Pancreas (tissue), 10 donors: ENCODE results near the gene RADX. TPM values are rescaled to one million over a fixed set of nuclear protein-coding genes. Genes with fewer than 3 reads are reported as not detected.

Source experiments
- ATAC-seq, 4 donors: fragments of 200-7000 bp; cut with Tn5 transposase; one replicate each; pipeline versions ENCODE4 v1.8.0 to v1.9.1; 2020; ENCODE audit warnings: mild to moderate bottlenecking in 4 of 4, moderate library complexity in 4 of 4
- DNase-seq, 6 donors: peaks; one replicate each; pipeline ENCODE4 v3.0.0-alpha.2; 2020
- FAIRE-seq: peaks from 2 replicates; lab custom pipeline; 2012; peaks lifted over from hg19 to GRCh38; lab: Jason Lieb, UNC
- H3K27ac ChIP-seq, 4 donors: fragments of 200-600 bp; sonication (generic); 1 replicate in 3 of 4; 2 replicates in 1 of 4; pipeline versions ENCODE4 v1.5.0 to v1.8.0; 2020
- H3K27me3 ChIP-seq, 4 donors: fragments of 200-600 bp; one replicate each; pipeline ENCODE4 v1.8.0; 2021
- H3K36me3 ChIP-seq, 3 donors: fragments of 200-600 bp; sonication (generic) in 1 of 3; one replicate each; pipeline versions ENCODE4 v1.5.0 to v1.8.0; 2020 to 2021
- H3K4me1 ChIP-seq, 3 donors: fragments of 200-600 bp; one replicate each; pipeline ENCODE4 v1.8.0; 2021
- H3K4me3 ChIP-seq, 4 donors: fragments of 200-600 bp; sonication (generic) in 2 of 4; one replicate each; pipeline versions ENCODE4 v1.5.0 to v1.8.0; 2020 to 2021
- H3K9me3 ChIP-seq, 4 donors: fragments of 200-600 bp; one replicate each; pipeline ENCODE4 v1.8.0; 2021
- WGBS, 2 donors: extraction: QIAGEN DNeasy Blood & Tissue Kit; methylation state at CpG; one replicate each; pipeline ENCODE4 v1.1.7; 2013; 5-methylcytosine and 5-hydroxymethylcytosine counted together
- intact Hi-C, 3 donors: fragments of 100-400 bp; cut with DNase I; formaldehyde crosslinking; loops; one replicate each; pipeline versions ENCODE4 v1.11.1 to v1.14.2; 2022
- polyA plus RNA-seq, 2 donors: library from polyadenylated mRNA; stranded (reverse); fragments of 200-250 nt; gene quantifications; one replicate each; pipeline ENCODE4 v1.2.3, GENCODE V29; 2013
- total RNA-seq, 6 donors: library from RNA; stranded (reverse); fragmentation: NEBNext Ultra II Directional in 4 of 6; extraction: Animal tissue kit (Norgen Biotek cat#: 25700) in 4 of 6; gene quantifications; one replicate each; pipeline versions ENCODE4 v1.2.1 to v1.2.4, GENCODE V29; 2021 to 2023
- TF ChIP-seq, protein P1 (sequence below), 4 donors: fragments of 200-600 bp; sonication (generic) in 3 of 4; IDR thresholded peaks; one replicate each; pipeline versions ENCODE4 v1.5.0 to v1.8.0; 2021; ENCODE audit warnings: antibody characterized with exemption in 4 of 4
- donor health status: healthy with polysubstance abuse.
- donor health status: DM: no; HTN: no; CAD: no; lungs with moderate emphysema.
- donor health status: DM: no; HTN: no; CAD: no.
- donor health status: control.
- donor health status: control.
- donor health status: Bipolar disorder and iron deficiency.
- donor health status: DM: yes; HTN: yes; CAD: no.
- donor health status: DM: no; HTN: no; CAD: no.
- donor health status: DM: no; HTN: no; CAD: no.
- donor health status: DM: yes; HTN: yes; CAD: no.

Gene RADX
- total and polyA plus RNA-seq, 8 donors: 0.74 to 21.4 (median 2.0) TPM

DNA sequence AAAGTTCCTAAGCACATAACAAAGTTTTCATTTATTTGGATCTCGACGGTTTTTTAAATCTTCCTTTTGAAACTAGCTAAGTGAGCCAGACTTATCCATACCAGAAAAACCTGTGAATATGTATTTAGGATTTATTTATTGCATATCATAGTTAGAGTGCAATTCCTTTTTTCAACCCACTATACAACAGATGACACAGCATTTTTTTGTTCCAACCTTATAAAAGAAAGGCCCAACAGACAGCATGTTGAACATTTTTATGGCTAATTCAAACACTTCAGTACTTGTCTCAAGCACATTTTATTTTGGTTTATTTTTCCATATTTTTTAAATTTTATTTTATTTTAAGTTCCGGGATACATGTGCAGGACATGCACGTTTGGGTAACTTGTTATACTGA lies 99.6 kb downstream of the RADX start:
- Histone ChIP-seq H3K36me3 (no peaks in the 10 kb centered on the region), H3K4me3 (no peak overlapping the region), H3K4me1 (peaks cover 0 to 2% (median 0%) of the 10 kb centered on the region in 3 donors), H3K27ac (no peak overlapping the region), H3K27me3 (peaks cover 0 to 13% (median 2%) of the 10 kb centered on the region in 4 donors), H3K9me3 (no peaks in the 10 kb centered on the region)
- TF ChIP-seq, protein P1, sequence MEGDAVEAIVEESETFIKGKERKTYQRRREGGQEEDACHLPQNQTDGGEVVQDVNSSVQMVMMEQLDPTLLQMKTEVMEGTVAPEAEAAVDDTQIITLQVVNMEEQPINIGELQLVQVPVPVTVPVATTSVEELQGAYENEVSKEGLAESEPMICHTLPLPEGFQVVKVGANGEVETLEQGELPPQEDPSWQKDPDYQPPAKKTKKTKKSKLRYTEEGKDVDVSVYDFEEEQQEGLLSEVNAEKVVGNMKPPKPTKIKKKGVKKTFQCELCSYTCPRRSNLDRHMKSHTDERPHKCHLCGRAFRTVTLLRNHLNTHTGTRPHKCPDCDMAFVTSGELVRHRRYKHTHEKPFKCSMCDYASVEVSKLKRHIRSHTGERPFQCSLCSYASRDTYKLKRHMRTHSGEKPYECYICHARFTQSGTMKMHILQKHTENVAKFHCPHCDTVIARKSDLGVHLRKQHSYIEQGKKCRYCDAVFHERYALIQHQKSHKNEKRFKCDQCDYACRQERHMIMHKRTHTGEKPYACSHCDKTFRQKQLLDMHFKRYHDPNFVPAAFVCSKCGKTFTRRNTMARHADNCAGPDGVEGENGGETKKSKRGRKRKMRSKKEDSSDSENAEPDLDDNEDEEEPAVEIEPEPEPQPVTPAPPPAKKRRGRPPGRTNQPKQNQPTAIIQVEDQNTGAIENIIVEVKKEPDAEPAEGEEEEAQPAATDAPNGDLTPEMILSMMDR (IDR thresholded peaks at IDR 0.05): no peak
- no peak for DNase-seq
- 65 to 87% methylated on average over 4 of the region's 4 CpGs for WGBS, 2 donors
- FAIRE-seq: no peak
- ATAC-seq: no peak
- intact Hi-C loops: no loop called here

- WGBS, 2 donors: 10 to 22% methylated on average over 1 of the region's 1 CpG
- DNase-seq (no peak), ATAC-seq (peak in 3 of 4 donors; percentile 68 to 87 (median 71)), FAIRE-seq (no peak)
- H3K4me3 ChIP-seq: no peak overlapping the region
- TF ChIP-seq, protein P1 (IDR thresholded peaks at IDR 0.05): no peak
- peaks cover 0 to 6% (median 0%) of the 10 kb centered on the region in 4 donors for H3K27me3 ChIP-seq
- intact Hi-C loops: no loop called here
- H3K36me3 ChIP-seq: no peaks in the 10 kb centered on the region
- peaks cover 0 to 5% (median 0%) of the 10 kb centered on the region in 3 donors for H3K4me1 ChIP-seq
- no peaks in the 10 kb centered on the region for H3K9me3 ChIP-seq
- no peak overlapping the region for H3K27ac ChIP-seq
Measured at GRCh38 chrX:106716004-106716403, 104.2 kb downstream of the RADX start.

DNA sequence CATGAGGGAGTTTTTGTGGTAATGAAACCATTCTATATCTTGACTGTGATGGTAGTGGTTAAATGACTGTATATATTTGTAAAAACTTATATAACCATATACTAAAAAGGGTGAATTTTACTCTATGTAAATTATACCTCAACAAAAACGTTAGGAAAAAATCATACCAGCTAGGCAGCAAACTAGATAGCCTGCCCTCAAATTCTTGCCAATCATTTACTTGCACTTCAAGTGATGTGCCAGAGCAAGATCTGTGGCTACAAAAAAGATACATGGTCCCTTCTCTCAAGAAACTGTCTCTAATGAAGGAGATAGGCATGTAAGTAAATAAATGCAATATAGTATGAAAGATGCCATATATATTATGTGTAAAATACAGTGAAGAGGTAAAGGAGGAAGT lies 104.7 kb downstream of the RADX start:
- no peak for DNase-seq

DNA sequence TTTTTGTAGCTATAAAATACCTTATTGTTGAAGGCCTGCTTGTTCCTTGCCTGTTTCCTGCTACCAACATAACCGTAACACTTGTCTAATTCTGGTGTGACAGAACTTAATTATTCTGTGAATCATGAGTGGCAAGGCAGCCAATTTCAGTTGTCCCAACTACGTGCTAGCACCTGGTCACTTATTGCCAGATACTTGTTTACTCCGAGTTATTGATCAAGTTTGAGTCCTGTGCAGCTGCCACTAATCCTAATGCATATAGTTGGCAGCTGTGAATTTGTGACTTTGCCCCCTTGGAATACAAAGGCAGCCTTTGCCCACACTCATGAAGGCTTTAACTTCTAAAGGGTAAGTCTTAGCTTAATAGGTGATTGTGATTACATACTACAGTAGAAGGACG lies 106.9 kb downstream of the RADX start:
- intact Hi-C loops: no loop called here
- Histone ChIP-seq H3K9me3 (no peaks in the 10 kb centered on the region), H3K27me3 (peaks cover 0 to 6% (median 0%) of the 10 kb centered on the region in 4 donors), H3K4me1 (peaks cover 0 to 5% (median 0%) of the 10 kb centered on the region in 3 donors), H3K36me3 (no peaks in the 10 kb centered on the region), H3K4me3 (no peak overlapping the region), H3K27ac (peak overlapping the region in 2 of 4 donors; percentile 3 to 55)
- ATAC-seq (peak; percentile 61 to 85 (median 74)), DNase-seq (peak in 2 of 6 donors; percentile 21 to 27), FAIRE-seq (no peak)
- 12 to 13% methylated on average over 4 of the region's 4 CpGs for WGBS, 2 donors
- TF ChIP-seq, protein P1 (IDR thresholded peaks at IDR 0.05): no peak

More for the DNA sequence above, 104.7 kb downstream of the RADX start:
- FAIRE-seq: no peak
- Histone ChIP-seq H3K4me1 (peaks cover 0 to 5% (median 0%) of the 10 kb centered on the region in 3 donors), H3K9me3 (no peaks in the 10 kb centered on the region), H3K27ac (no peak overlapping the region), H3K36me3 (no peaks in the 10 kb centered on the region), H3K4me3 (no peak overlapping the region), H3K27me3 (peaks cover 0 to 6% (median 0%) of the 10 kb centered on the region in 4 donors)
- ATAC-seq: peak in 1 of 4 donors; percentile 17
- 5% methylated on average over 1 of the region's 1 CpG for WGBS, 2 donors
- TF ChIP-seq, protein P1 (IDR thresholded peaks at IDR 0.05): no peak
- intact Hi-C loops: no loop called here

DNA sequence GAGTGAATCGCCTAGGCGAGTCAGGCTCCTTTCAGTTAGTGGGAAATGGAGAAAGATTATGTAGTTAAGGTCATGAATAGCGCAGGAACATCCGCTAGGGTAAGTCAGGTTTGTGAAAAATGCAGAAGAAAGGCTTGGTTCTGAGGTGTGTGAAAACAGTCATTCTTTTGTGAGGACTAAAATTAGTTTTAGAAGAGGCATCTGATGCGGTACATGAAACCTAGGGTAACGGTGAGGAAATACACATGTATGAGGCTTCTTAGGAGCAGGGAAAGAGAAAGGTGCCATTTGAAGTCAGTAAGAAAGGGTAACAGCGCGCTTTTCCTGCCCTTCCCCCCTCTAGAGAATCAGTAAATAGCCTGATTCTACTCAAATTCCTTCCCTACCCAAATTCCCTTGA lies 114.2 kb downstream of the RADX start:
- no peaks in the 10 kb centered on the region for H3K27me3 ChIP-seq
- 2 to 26% methylated on average over 8 of the region's 8 CpGs for WGBS, 2 donors
- peak overlapping the region; percentile 75 to 89 (median 84) for H3K27ac ChIP-seq
- FAIRE-seq (no peak), ATAC-seq (peak in 3 of 4 donors; percentile 21 to 43 (median 35)), DNase-seq (no peak)
- no peaks in the 10 kb centered on the region for H3K36me3 ChIP-seq
- intact Hi-C loops: no loop called here
- TF ChIP-seq, protein P1 (IDR thresholded peaks at IDR 0.05): no peak
- peak overlapping the region; percentile 26 to 62 (median 54) for H3K4me3 ChIP-seq
- H3K9me3 ChIP-seq: no peaks in the 10 kb centered on the region
- H3K4me1 ChIP-seq: peaks cover 0 to 3% (median 0%) of the 10 kb centered on the region in 3 donors
